T-helper 1 cell (primary cell): ENCODE measurements around the gene DIABLO.
A peak's percentile ranks its signal among the peaks of the same experiment; 100 is the strongest.
"Not testable (repeated sequence)": the region's sequence is repeated elsewhere in the genome, so short reads cannot be mapped to it uniquely, and the experiment has no call there.

ENCODE experiments used
- DNase-seq, 5 donors: peaks; one replicate each; pipeline ENCODE4 v3.0.0-alpha.2; 2012 to 2020

DIABLO gene

GRCh38 chr12:122189626-122190475 lies 36.0 kb downstream of the DIABLO start:
- DNase-seq: no peak

- no peak for DNase-seq
Observed at GRCh38 chr12:122187466-122187865, 38.4 kb downstream of the DIABLO start.

DNA sequence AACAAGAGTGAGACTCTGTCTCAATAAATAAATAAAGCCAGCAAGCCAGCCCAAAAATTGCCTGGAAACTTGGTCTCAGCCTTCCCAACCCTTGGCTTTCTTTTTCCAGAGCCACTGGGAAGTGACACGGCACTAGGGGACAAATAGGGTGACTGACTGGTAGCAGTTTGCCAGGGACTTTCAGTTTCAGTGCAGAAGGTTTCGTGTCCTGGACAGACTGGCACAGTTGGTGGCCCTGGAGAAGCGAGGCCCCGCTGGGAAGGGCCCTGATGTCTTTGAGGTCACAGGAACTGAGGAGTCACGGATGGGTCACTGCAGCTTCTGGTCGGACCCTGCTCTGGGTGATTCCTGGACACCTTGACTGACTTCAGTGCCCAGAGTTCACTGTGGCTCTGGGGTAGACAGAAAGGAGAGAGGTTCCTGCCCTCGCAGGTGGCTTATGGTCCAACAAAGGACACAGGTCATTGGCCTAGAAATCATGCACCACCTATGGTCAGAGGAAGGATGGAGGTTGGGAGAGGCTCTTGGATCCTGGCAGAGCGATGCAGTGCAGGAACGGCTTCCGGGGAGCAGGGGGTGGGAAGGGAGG lies 40.3 kb downstream of the DIABLO start:
- DNase-seq: no peak

DNA sequence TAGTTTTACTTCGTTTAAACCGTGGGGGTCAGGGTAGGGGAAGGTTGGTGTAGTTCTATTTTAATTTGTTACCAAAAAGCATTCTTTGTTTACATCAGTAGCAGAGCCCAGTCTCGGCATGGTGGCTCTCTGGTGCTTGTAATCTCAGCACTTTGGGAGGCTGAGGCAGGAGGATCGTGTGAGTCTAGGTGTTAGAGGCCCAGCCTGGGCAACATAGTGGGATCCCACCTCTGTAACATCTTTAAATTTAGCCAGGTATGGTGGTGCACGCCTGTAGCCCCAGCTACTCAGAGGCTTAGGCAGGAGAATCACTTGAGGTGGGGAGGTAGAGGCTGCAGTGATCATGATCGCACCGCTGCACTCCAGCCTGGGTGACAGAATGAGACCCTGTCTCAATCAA lies 40.8 kb downstream of the DIABLO start:
- DNase-seq: no peak

DNA sequence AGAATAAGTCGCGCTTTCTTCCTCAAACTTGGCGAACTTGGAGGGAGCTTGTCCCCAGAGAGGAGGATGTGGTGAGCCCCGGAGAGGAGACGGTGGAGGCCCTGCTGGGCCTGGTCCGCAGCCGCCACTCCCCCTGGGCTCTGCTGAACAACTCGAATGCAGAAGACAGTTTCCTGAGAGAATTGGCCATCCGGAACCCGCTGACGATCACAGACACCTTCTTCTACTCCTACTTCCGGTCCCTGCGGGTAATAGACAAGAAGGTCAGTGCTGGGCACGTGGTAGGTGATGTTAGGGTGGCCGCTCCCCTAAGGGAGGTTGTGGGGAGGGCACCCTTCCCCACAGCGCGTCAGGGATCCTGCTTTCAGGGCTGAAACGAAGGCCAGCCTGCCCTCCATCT lies 41.3 kb downstream of the DIABLO start:
- DNase-seq: no peak

DNA sequence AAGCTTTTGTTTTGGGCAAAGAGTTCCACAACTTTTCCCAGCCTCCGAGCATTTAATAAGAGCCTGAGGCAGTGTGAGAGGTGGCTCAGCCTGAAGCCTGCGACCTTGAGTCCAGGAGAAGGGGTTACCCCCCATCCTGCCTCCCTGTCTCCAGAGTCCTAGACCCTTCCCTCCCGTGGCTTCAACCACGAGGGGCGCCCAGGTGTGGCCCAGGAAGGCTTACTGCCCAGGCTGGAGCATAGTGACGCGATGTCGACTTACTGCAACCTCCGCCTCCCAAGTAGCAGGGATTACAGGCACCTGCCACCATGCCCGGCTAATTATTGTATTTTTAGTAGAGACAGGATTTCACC lies 42.3 kb downstream of the DIABLO start:
- no peak for DNase-seq

DNA sequence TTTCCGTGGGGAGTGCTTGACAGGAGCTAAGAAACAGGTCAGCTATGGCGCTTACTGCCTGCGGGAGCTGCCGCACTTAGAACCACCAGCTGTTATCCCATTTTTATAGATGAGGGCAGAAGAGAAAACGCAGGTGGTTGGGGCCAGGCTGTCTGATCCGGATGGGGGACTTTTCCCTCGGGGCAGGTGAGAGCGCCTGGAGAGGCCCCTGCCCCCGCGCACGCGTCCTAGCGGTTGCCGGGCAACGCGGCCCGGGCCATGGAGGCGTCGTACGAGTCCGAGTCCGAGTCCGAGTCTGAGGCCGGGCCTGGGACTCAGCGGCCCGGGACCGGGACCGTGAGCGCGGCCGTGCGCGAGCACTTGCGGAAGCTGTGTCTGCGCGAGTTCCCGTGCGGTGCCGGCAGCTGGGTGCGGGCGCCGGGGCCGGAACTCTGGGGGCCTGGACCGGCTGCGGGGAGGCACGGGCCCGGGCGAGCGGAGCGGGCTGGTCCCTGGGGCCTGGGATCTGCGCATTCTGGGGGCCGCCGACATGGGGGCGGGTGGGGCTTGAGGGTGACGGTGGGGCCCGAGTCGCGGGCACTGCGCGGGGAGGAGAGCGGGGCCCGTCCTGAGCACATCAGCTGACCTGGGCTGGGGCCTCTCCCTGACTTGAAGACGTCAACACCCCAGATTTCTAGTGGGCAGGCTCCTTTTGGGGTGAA lies 42.8 kb downstream of the DIABLO start, which contains the start of gene LRRC43:
LRRC43 (plus strand) TSS at position 237 of the 701 bp plus-strand sequence; CDS start at position 259, 22 bp downstream.
- peak in 1 of 5 donors; percentile 33 for DNase-seq

DNA sequence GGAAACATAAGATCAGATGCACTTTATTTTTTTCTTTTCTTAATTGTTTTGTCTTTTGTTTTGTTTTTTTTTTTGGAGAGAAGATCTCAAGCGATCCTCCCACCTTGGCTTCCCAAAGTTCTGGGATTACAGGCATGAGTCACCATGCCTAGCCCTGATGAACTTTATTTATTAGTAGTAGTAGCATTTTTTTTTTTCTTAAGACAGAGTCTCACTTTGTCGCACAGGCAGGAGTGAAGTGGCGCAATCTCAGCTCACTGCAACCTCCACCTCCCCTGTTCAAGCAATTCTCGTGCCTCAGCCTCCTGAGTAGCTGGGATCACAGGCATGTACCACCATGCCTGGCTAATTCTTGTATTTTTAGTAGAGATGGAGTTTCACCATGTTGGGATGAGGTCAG lies 49.4 kb downstream of the DIABLO start:
- DNase-seq: not testable (repeated sequence)

DNA sequence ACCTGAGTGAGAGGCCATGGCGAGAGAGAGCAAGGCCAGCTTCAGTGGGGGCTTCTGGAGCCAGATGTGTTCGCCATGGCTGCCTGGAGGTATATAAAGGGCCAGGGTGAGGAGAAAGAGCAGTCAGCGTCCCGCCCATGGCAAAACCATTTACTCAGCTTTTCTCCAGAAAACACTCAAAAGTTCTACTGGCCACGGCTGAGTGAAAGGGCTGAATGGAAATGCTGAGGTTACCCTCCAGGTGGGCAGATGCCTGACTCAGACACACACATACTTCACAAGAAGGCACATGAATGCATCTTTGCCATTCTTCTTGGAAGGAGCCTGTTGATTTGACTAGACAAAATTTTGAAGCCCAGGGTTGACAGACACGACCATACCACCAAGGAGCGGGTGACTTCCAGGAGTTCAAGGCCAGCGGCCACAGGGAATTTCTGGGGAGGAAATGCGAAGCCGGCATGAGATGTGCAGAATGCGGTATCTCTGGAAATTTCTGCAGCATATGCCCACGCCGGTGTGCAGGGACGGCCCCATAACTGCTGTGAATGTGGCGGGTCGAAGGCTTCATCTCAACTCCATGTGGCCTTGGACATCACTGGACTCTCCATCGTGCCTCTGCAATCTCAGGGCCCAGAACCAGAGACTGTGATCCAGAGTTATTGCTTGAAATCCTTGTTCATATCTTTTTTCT lies 51.6 kb downstream of the DIABLO start, which contains the start of gene IL31:
IL31 (minus strand) TSS at position 67 of the 691 bp plus-strand sequence; CDS start at position 18, 49 bp downstream.
- DNase-seq: no peak

- DNase-seq: no peak
Observed at GRCh38 chr12:122172262-122172939, 53.5 kb downstream of the DIABLO start.

GRCh38 chr12:122171399-122171798 lies 54.5 kb downstream of the DIABLO start:
- DNase-seq: no peak

DNA sequence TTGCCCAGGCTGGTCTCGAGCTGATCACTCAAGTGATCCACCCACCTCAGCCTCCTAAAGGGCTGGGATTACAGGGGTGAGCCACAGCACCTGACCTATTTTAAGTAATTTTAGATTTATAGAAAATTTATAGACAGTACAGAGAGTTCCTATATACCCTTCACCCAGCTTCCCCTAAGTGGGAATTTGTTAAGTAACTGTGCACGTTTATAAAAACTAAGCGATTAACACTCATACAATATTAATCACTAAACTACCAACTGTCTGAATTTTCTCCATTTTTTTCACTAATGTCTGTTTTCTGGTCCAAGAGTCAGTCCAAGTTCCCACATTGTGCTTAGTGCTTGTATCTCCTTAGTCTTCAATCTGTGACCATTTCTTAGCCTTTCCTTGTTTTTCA lies 57.4 kb downstream of the DIABLO start:
- DNase-seq: no peak

- no peak for DNase-seq
Observed at GRCh38 chr12:122167356-122167925, 58.4 kb downstream of the DIABLO start.

GRCh38 chr12:122166422-122167349 lies 59.2 kb downstream of the DIABLO start:
- DNase-seq: peak in 1 of 5 donors; percentile 73

GRCh38 chr12:122162976-122163375 lies 62.9 kb downstream of the DIABLO start:
- DNase-seq: no peak

GRCh38 chr12:122161682-122162081 lies 64.2 kb downstream of the DIABLO start:
- peak in 1 of 5 donors; percentile 44 for DNase-seq

DNA sequence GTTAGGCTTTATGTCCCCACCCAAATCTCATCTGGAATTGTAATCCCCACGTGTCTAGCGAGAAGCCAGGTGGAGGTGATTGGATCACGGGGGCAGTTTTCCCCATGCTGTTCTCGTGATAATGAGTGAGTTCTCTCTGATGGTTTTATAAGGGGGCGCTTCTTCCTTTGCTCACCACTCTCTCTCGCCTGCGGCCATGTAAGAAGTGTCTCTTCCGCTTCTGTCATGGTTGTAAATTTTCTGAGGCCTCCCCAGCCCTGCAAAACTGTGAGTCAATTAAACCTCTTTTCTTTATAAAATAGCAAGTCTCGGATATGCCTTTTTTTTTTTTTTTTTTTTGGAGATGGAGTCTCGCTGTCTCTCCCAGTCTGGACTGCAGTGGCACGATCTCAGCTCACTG lies 65.1 kb downstream of the DIABLO start:
- no peak for DNase-seq

DNA sequence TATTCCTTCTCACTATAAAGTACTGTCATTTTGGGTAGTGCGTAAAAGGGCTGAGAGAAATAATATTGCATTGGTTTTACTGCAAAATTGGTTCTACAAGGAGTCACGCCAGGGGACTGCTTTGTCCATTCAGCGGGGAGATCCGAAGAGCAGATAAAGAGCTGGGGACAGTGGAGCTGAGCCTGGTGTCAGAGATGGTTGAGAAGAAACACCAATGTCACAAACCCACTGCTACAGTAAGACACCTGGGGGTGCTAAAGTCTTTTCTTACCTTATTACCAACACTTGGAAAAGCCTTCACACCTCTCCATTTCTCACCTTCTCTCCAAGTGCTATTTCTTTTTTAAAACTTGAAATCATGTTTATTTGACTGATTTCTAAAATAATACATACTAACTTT lies 66.0 kb downstream of the DIABLO start:
- DNase-seq: no peak

- no peak for DNase-seq
Observed at GRCh38 chr12:122158700-122159285, 67.1 kb downstream of the DIABLO start.
